ENCODE results near the gene GPI. TPM values are rescaled to one million over a fixed set of nuclear protein-coding genes. Genes with fewer than 3 reads are reported as not detected.

GPI gene
- polyA plus RNA-seq, 1 of the 3 experiments (the other 2 are of a cell fraction), result 144 TPM

DNA sequence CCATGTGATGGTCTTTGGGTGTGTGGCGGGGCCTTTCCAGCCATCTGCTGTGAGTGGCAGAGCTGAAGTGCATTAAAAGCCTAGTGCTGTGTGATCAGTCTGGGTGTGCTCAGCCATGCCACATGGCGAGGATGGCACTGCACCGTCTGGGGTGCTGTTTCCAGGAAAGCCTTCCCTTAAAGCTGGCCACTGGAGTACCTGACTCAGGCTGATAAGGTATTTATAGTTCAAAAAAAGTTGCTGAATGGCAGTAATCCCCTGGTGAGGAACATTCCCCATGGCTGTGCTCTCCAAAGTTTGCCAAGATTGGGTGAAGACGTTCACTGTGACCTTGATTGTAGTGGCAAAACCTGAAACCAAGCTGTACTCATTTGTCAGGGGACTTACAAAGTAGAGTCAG is 6.0 kb downstream of the GPI start:
- 0 out of 2 replicates have a peak, but pooled peaks cover 2% of the 10 kb centered on the region for H4K20me1 ChIP-seq (ENCODE audit: insufficient read depth)
- H3F3A ChIP-seq (replicated peaks; ENCODE audit: insufficient read depth), result no peaks in the 10 kb centered on the region
- H2AFZ ChIP-seq (ENCODE audit: low read depth), result no peak overlapping the region
- peaks cover 10% of the 10 kb centered on the region in 2 experiments; a peak in 2 of 4 replicates for H3K4me1 ChIP-seq (ENCODE audit: control insufficient read depth in 1 of 2, insufficient read depth in 2 of 2, low read depth in 1 of 2, low read length in 1 of 2)
- WGBS (ENCODE audit: low lambda C conversion rate), result 91% methylated on average over 4 of the region's 4 CpGs
- H3K79me2 ChIP-seq (ENCODE audit: insufficient read depth), result peaks cover 25% of the 10 kb centered on the region; the same call in 1 of the 2 replicates
- H3K27ac ChIP-seq (ENCODE audit: low read depth in 2 of 2, low read length in 1 of 2), result no peak overlapping the region
- CTCF ChIA-PET, result no interaction called here
- no peak for DNase-seq
- no peak overlapping the region for H3K4me2 ChIP-seq
- H3K9ac ChIP-seq, result no peak overlapping the region
- no peaks in the 10 kb centered on the region for H3K9me3 ChIP-seq
- TF ChIP-seq IRF3 (IDR thresholded peaks at IDR 0.05; ENCODE audit: low read depth, low read length), result no peak
- TF ChIP-seq, protein P1, sequence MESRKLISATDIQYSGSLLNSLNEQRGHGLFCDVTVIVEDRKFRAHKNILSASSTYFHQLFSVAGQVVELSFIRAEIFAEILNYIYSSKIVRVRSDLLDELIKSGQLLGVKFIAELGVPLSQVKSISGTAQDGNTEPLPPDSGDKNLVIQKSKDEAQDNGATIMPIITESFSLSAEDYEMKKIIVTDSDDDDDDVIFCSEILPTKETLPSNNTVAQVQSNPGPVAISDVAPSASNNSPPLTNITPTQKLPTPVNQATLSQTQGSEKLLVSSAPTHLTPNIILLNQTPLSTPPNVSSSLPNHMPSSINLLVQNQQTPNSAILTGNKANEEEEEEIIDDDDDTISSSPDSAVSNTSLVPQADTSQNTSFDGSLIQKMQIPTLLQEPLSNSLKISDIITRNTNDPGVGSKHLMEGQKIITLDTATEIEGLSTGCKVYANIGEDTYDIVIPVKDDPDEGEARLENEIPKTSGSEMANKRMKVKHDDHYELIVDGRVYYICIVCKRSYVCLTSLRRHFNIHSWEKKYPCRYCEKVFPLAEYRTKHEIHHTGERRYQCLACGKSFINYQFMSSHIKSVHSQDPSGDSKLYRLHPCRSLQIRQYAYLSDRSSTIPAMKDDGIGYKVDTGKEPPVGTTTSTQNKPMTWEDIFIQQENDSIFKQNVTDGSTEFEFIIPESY (IDR thresholded peaks at IDR 0.05; ENCODE audit: borderline replicate concordance, low read depth), result no peak
- TF ChIP-seq RCOR1 (IDR thresholded peaks at IDR 0.05; ENCODE audit: low read length), result no peak
- TF ChIP-seq GATA2 (CRISPR knock-in tag; IDR thresholded peaks at IDR 0.05), result no peak
- TF ChIP-seq EZH2phosphoT487 (IDR thresholded peaks at IDR 0.05; ENCODE audit: borderline replicate concordance, low read depth), result no peak
- no peak for TF ChIP-seq FOXJ3 (CRISPR knock-in tag; IDR thresholded peaks at IDR 0.05)
- no peak for TF ChIP-seq RFX5 (IDR thresholded peaks at IDR 0.05; ENCODE audit: low read length)
- TF ChIP-seq EP300 (IDR thresholded peaks at IDR 0.05; ENCODE audit: borderline replicate concordance in 1 of 2, low read depth in 1 of 2, low read length in 1 of 2), result no peak
- no peak for TF ChIP-seq TCF12 (IDR thresholded peaks at IDR 0.05)
- TF ChIP-seq NFIC (IDR thresholded peaks at IDR 0.05; ENCODE audit: borderline replicate concordance), result no peak
- no peak for TF ChIP-seq USF1 (IDR thresholded peaks at IDR 0.05; ENCODE audit: borderline replicate concordance, low read depth)
- TF ChIP-seq FOSL2 (IDR thresholded peaks at IDR 0.05; ENCODE audit: borderline replicate concordance, low read depth), result no peak
- TF ChIP-seq RXRA (IDR thresholded peaks at IDR 0.05; ENCODE audit: borderline replicate concordance, low read depth), result no peak
- TF ChIP-seq USF2 (IDR thresholded peaks at IDR 0.05; ENCODE audit: borderline replicate concordance, low read depth, low read length), result no peak
- TF ChIP-seq JUND (IDR thresholded peaks at IDR 0.05), result no peak
- no peak for TF ChIP-seq REST (IDR thresholded peaks at IDR 0.05; ENCODE audit: low read depth, low read length)
- TF ChIP-seq RAD21 (IDR thresholded peaks at IDR 0.05; ENCODE audit: low read length), result no peak
- no peak for TF ChIP-seq POLR2AphosphoS5 (IDR thresholded peaks at IDR 0.05; ENCODE audit: low read depth, low read length)
- no peak for TF ChIP-seq MXI1 (IDR thresholded peaks at IDR 0.05; ENCODE audit: low read depth, low read length)
- TF ChIP-seq NRF1 (IDR thresholded peaks at IDR 0.05; ENCODE audit: low read depth, low read length), result no peak
- H3K27me3 ChIP-seq (ENCODE audit: insufficient read depth), result no peaks in the 10 kb centered on the region
- H3K9me2 ChIP-seq, result no peaks in the 10 kb centered on the region
- H3K36me3 ChIP-seq (replicated peaks in 1 of 2; ENCODE audit: control insufficient read depth in 1 of 2, insufficient read depth in 2 of 2, low read length in 1 of 2), result peaks cover 27 to 35% of the 10 kb centered on the region in 2 experiments
- POLR2A ChIA-PET, result interaction anchor here (0.6 kb wide), 1 partner anchor 17 kb away, joined by 3 read pairs; no protein-coding TSS in a partner anchor
- H3K4me3 ChIP-seq (ENCODE audit: low read depth in 2 of 2, low read length in 1 of 2), result no peak overlapping the region
